ENCODE results near the gene RAPH1. TPM values are rescaled to one million over a fixed set of nuclear protein-coding genes. Genes with fewer than 3 reads are reported as not detected.
"Not testable (repeated sequence)": the region's sequence is repeated elsewhere in the genome, so short reads cannot be mapped to it uniquely, and the experiment has no call there.

The RAPH1 gene
- total and polyA plus RNA-seq, 2 experiments from 2014 or later = 38.8 to 83.9 TPM

DNA sequence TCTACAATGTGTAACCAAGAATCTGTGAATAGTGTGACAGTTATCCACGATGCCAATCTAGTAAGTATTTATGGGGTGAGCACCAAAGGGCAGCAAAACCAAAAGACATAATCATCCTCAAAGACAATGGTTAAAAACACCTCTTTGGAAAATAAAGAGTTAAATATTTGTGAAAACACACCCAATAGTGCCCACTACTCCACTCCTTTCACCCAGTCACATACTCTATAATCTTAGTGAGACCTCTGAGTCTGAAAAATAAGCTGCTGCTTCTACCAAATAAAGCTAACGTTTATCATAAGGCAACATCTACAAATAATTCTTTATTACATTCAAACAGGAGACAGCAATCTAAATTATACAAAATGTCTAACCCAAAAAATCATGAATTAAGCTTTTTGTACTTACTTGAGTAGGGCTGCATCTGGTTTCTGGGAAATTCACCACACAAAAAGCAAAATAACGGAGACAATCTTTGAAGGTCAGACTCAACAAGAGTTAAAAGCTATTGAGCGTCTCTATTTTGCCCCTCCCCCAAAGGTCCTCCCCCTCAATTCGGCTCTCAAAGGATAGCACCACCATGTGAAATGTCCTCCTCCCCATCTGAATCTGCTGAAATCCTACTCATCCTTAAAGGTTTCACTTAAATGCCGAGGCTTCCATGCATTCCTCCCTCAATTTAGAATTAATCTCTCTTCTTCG, 2.0 kb downstream of the RAPH1 start:
- no peaks in the 10 kb centered on the region for H3K9me2 ChIP-seq (ENCODE audit: insufficient read depth)
- H3K9ac ChIP-seq = peak overlapping the region; percentile 98
- H3K4me2 ChIP-seq (ENCODE audit: unreplicated experiment) = peak overlapping the region; percentile 91
- H3K79me2 ChIP-seq (ENCODE audit: insufficient read depth) = peaks cover 68% of the 10 kb centered on the region
- peaks cover 70% of the 10 kb centered on the region for H3F3A ChIP-seq (ENCODE audit: insufficient read depth)
- no peaks in the 10 kb centered on the region for H3K9me3 ChIP-seq (ENCODE audit: low read depth)
- peaks cover 20% of the 10 kb centered on the region for H4K20me1 ChIP-seq (ENCODE audit: insufficient read depth)
- no peak overlapping the region for H2AFZ ChIP-seq
- H3K36me3 ChIP-seq (ENCODE audit: low read depth) = peaks cover 13% of the 10 kb centered on the region; the same call in 1 of the 2 replicates
- H3K4me3 ChIP-seq = peak overlapping the region; percentile 88
- H3K27me3 ChIP-seq (replicated peaks; ENCODE audit: insufficient read depth) = no peaks in the 10 kb centered on the region
- in situ Hi-C loops (cut with MboI) = no loop called here
- DNase-seq = peak; percentile 83
- peaks cover 38% of the 10 kb centered on the region for H3K4me1 ChIP-seq (ENCODE audit: insufficient read depth)
- WGBS, 2 experiments (ENCODE audit: low coverage in 1 of 2, low lambda C conversion rate in 2 of 2, missing lambda C conversion rate in 2 of 2) = 0 to 1% methylated on average over 7 of the region's 7 CpGs
- H3K27ac ChIP-seq = peak overlapping the region; percentile 92
- no peak for TF ChIP-seq EZH2phosphoT487 (IDR thresholded peaks at IDR 0.05; ENCODE audit: insufficient read depth, low read depth)

- Histone ChIP-seq H3K4me3 (peak overlapping the region; percentile 31; the same call in 1 of the 2 replicates), H4K20me1 (ENCODE audit: insufficient read depth) (peaks cover 32% of the 10 kb centered on the region), H2AFZ (no peak overlapping the region), H3K9me3 (ENCODE audit: low read depth) (no peaks in the 10 kb centered on the region), H3K9me2 (ENCODE audit: insufficient read depth) (no peaks in the 10 kb centered on the region), H3K27ac (peak overlapping the region; percentile 36), H3K4me2 (ENCODE audit: unreplicated experiment) (peak overlapping the region; percentile 91), H3K36me3 (ENCODE audit: low read depth) (peaks cover 24% of the 10 kb centered on the region), H3K27me3 (replicated peaks; ENCODE audit: insufficient read depth) (no peaks in the 10 kb centered on the region), H3K4me1 (ENCODE audit: insufficient read depth) (peaks cover 55% of the 10 kb centered on the region), H3F3A (ENCODE audit: insufficient read depth) (peaks cover 71% of the 10 kb centered on the region), H3K9ac (peak overlapping the region; percentile 50), H3K79me2 (ENCODE audit: insufficient read depth) (peaks cover 100% of the 10 kb centered on the region)
- WGBS, 2 experiments (ENCODE audit: low coverage in 1 of 2, low lambda C conversion rate in 2 of 2, missing lambda C conversion rate in 2 of 2) = 79 to 86% methylated on average over 3 of the region's 3 CpGs
- DNase-seq = no peak
- TF ChIP-seq EZH2 (IDR thresholded peaks at IDR 0.05; ENCODE audit: insufficient read depth, poor library complexity, severe bottlenecking) (no peak), EZH2phosphoT487 (IDR thresholded peaks at IDR 0.05; ENCODE audit: insufficient read depth, low read depth) (no peak)
- in situ Hi-C loops (cut with MboI) = no loop called here
Observed at GRCh38 chr2:203527719-203528118, 7.4 kb downstream of the RAPH1 start.

DNA sequence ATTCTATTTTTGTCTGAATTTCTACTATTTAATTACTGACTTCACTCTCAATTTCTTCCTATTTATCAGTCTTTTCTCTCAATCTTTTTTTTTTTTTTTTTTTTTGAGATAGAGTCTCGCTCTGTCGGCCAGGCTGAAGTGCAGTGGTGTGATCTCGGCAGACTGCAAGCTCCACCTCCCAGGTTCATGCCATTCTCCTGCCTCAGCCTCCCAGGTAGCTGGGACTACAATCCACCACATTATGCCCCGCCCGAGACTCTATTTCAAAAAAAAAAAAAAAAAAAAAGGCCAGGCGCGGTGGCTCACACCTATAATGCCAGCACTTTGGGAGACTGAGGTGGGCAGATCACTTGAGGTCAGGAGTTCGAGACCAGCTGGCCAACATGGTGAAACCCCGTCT, 21.8 kb downstream of the RAPH1 start:
- H3K4me3 ChIP-seq; H3K9ac ChIP-seq; H2AFZ ChIP-seq; H3K9me2 ChIP-seq (ENCODE audit: insufficient read depth); H3K9me3 ChIP-seq (ENCODE audit: low read depth); H3K27ac ChIP-seq; H3K4me2 ChIP-seq (ENCODE audit: unreplicated experiment); DNase-seq; H3K27me3 ChIP-seq (replicated peaks; ENCODE audit: insufficient read depth); in situ Hi-C loops (cut with MboI): not testable (repeated sequence)
- peaks cover 31% of the 10 kb centered on the region for H3K4me1 ChIP-seq (ENCODE audit: insufficient read depth)
- 91 to 94% methylated on average over 9 of the region's 9 CpGs for WGBS, 2 experiments (ENCODE audit: low coverage in 1 of 2, low lambda C conversion rate in 2 of 2, missing lambda C conversion rate in 2 of 2)
- peaks cover 16% of the 10 kb centered on the region for H3K36me3 ChIP-seq (ENCODE audit: low read depth)
- peaks cover 58% of the 10 kb centered on the region for H3F3A ChIP-seq (ENCODE audit: insufficient read depth)
- H3K79me2 ChIP-seq (ENCODE audit: insufficient read depth) = peaks cover 100% of the 10 kb centered on the region
- H4K20me1 ChIP-seq (ENCODE audit: insufficient read depth) = peaks cover 79% of the 10 kb centered on the region; the same call in 1 of the 2 replicates

GRCh38 chr2:203510941-203511305, 24.2 kb downstream of the RAPH1 start:
- TF ChIP-seq EZH2 (IDR thresholded peaks at IDR 0.05; ENCODE audit: insufficient read depth, poor library complexity, severe bottlenecking) = no peak
- 28 to 45% methylated on average over 1 of the region's 1 CpG for WGBS, 2 experiments (ENCODE audit: low coverage in 1 of 2, low lambda C conversion rate in 2 of 2, missing lambda C conversion rate in 2 of 2)
- Histone ChIP-seq H3K79me2 (ENCODE audit: insufficient read depth) (peaks cover 99% of the 10 kb centered on the region), H3K9me3 (ENCODE audit: low read depth) (no peaks in the 10 kb centered on the region), H2AFZ (no peak overlapping the region), H3K9ac (no peak overlapping the region), H3K9me2 (ENCODE audit: insufficient read depth) (no peaks in the 10 kb centered on the region), H3K4me3 (no peak overlapping the region), H3K27ac (no peak overlapping the region), H3K4me1 (ENCODE audit: insufficient read depth) (peaks cover 31% of the 10 kb centered on the region), H3K36me3 (ENCODE audit: low read depth) (peaks cover 18% of the 10 kb centered on the region), H3F3A (ENCODE audit: insufficient read depth) (peaks cover 60% of the 10 kb centered on the region), H3K4me2 (ENCODE audit: unreplicated experiment) (no peak overlapping the region), H3K27me3 (replicated peaks; ENCODE audit: insufficient read depth) (no peaks in the 10 kb centered on the region), H4K20me1 (ENCODE audit: insufficient read depth) (peaks cover 66% of the 10 kb centered on the region)
- no peak for DNase-seq
- in situ Hi-C loops (cut with MboI) = no loop called here

Measured in GM23248 (cell line).